ENCODE results near the gene ADARB1. TPM values are rescaled to one million over a fixed set of nuclear protein-coding genes. Genes with fewer than 3 reads are reported as not detected.

Gene ADARB1
- polyA plus RNA-seq, 3 donors: 0.40 to 2.6 (median 1.0) TPM

DNA sequence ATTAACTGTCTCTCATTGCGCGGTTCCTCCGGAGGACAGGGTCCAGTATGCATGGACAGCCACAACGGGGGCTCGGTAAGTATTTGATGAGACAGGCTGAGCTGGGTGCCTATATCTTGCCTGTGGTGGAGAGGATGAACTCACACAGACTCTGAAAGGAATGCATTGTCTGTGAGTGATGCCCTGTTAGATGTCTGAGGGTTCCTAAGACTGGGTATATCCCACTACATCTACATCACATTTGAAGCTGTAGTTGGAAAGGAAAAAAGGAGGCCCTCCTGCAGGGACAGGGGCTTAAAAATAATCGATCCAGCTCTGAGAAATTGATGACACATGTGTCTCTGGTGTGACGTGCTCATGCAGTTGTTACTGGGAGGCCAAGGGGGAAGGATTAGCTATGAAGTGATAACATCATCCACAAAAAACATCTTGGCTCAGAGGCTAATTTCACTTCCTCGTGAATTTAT is 1.9 kb downstream of the ADARB1 start:
- Histone ChIP-seq H3K9me3 (replicated peaks in 1 of 2; ENCODE audit: control insufficient read depth in 1 of 2, insufficient read depth in 1 of 2, low read length in 2 of 2) (no peaks in the 10 kb centered on the region), H3K27me3 (ENCODE audit: control insufficient read depth in 2 of 2, insufficient read depth in 2 of 2, low read length in 2 of 2) (peaks cover 11 to 22% of the 10 kb centered on the region in 2 donors), H3K4me1 (ENCODE audit: control insufficient read depth in 1 of 2, insufficient read depth in 2 of 2, low read length in 2 of 2) (peaks cover 36 to 46% of the 10 kb centered on the region in 2 donors), H4K20me1 (ENCODE audit: insufficient read depth, low read length) (no peaks in the 10 kb centered on the region), H3K27ac (ENCODE audit: low read depth in 1 of 2, low read length in 2 of 2) (no peak overlapping the region), H3K4me2 (replicated peaks; ENCODE audit: extremely low read depth, low read length, poor library complexity, severe bottlenecking) (no peak overlapping the region), H3K79me2 (ENCODE audit: insufficient read depth, low read length) (no peaks in the 10 kb centered on the region), H3K36me3 (replicated peaks in 1 of 2; ENCODE audit: control insufficient read depth in 1 of 2, insufficient read depth in 2 of 2, low read length in 2 of 2) (no peaks in the 10 kb centered on the region), H3K4me3 (replicated peaks in 1 of 3; ENCODE audit: low read depth in 2 of 3, low read length in 3 of 3) (peak overlapping the region in 1 of 3 experiments; percentile 82), H3K9ac (ENCODE audit: insufficient read depth, low read length, poor library complexity, severe bottlenecking) (no peak overlapping the region), H2AFZ (ENCODE audit: insufficient read depth, low read depth, low read length, poor library complexity, severe bottlenecking) (no peak overlapping the region)
- TF ChIP-seq, protein P1, sequence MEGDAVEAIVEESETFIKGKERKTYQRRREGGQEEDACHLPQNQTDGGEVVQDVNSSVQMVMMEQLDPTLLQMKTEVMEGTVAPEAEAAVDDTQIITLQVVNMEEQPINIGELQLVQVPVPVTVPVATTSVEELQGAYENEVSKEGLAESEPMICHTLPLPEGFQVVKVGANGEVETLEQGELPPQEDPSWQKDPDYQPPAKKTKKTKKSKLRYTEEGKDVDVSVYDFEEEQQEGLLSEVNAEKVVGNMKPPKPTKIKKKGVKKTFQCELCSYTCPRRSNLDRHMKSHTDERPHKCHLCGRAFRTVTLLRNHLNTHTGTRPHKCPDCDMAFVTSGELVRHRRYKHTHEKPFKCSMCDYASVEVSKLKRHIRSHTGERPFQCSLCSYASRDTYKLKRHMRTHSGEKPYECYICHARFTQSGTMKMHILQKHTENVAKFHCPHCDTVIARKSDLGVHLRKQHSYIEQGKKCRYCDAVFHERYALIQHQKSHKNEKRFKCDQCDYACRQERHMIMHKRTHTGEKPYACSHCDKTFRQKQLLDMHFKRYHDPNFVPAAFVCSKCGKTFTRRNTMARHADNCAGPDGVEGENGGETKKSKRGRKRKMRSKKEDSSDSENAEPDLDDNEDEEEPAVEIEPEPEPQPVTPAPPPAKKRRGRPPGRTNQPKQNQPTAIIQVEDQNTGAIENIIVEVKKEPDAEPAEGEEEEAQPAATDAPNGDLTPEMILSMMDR (IDR thresholded peaks at IDR 0.05): no peak
- Mint-ChIP-seq H3K27me3 (ENCODE audit: low read depth in 3 of 3) (peaks cover 20 to 35% (median 31%) of the 10 kb centered on the region in 3 donors), H3K4me3 (peak overlapping the region; percentile 89 to 92), H3K9me3 (peaks cover 0 to 8% (median 2%) of the 10 kb centered on the region in 7 donors), H3K36me3 (peaks cover 14% of the 10 kb centered on the region in 2 donors), H3K27ac (peak overlapping the region in 2 of 7 donors; percentile 2 to 55), H3K4me1 (peaks cover 44% of the 10 kb centered on the region)
- intact Hi-C loops (cut with micrococcal nuclease): loop anchor here (5.0 to 10.0 kb wide), 2 partner anchors 49 to 109 kb away; no protein-coding TSS in a partner anchor
- peak in 1 of 3 donors; percentile 10 for DNase-seq
- WGBS (ENCODE audit: insufficient coverage): 94% methylated on average over 5 of the region's 8 CpGs

DNA sequence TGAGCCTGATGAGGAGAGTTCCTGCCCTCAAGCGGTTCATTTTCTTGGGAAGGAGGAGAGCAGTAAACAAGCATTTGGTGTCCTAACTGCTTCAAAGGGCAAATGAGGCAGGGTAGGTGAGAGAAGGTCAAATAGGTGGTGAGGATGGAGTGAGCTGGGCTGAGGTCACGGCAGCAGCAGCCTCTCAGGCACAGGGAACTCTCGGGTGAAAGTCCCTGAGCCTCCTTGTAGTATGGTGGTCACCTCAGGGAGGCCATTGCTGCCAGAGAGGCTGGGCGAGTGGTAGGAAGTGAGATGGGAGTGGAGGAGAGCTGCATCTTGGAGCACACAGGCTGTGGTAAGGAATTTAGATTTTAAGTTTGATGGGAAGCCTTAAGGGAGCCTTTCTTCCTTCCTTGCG is 4.0 kb downstream of the ADARB1 start:
- TF ChIP-seq, protein P1 (IDR thresholded peaks at IDR 0.05): no peak
- WGBS (ENCODE audit: insufficient coverage): 92% methylated on average over 4 of the region's 5 CpGs
- H3K4me1 ChIP-seq (ENCODE audit: control insufficient read depth in 1 of 2, insufficient read depth in 2 of 2, low read length in 2 of 2): peaks cover 35 to 43% of the 10 kb centered on the region in 2 donors
- no peak overlapping the region for H3K4me3 ChIP-seq (replicated peaks in 1 of 3; ENCODE audit: low read depth in 2 of 3, low read length in 3 of 3)
- H3K27ac ChIP-seq (ENCODE audit: low read depth in 1 of 2, low read length in 2 of 2): no peak overlapping the region
- Mint-ChIP-seq H3K4me1 (peaks cover 42% of the 10 kb centered on the region), H3K36me3 (peaks cover 10 to 13% of the 10 kb centered on the region in 2 donors), H3K27ac (peak overlapping the region in 5 of 7 donors; percentile 16 to 75 (median 70)), H3K9me3 (peaks cover 0 to 8% (median 2%) of the 10 kb centered on the region in 7 donors), H3K4me3 (no peak overlapping the region), H3K27me3 (ENCODE audit: low read depth in 3 of 3) (peaks cover 18 to 38% (median 26%) of the 10 kb centered on the region in 3 donors)
- H4K20me1 ChIP-seq (ENCODE audit: insufficient read depth, low read length): no peaks in the 10 kb centered on the region
- no peak for DNase-seq
- H3K4me2 ChIP-seq (replicated peaks; ENCODE audit: extremely low read depth, low read length, poor library complexity, severe bottlenecking): no peak overlapping the region
- intact Hi-C loops (cut with micrococcal nuclease): loop anchor here (5.0 to 10.0 kb wide), 2 partner anchors 46 to 111 kb away; no protein-coding TSS in a partner anchor
- H2AFZ ChIP-seq (ENCODE audit: insufficient read depth, low read depth, low read length, poor library complexity, severe bottlenecking): no peak overlapping the region
- no peaks in the 10 kb centered on the region for H3K9me3 ChIP-seq (replicated peaks in 1 of 2; ENCODE audit: control insufficient read depth in 1 of 2, insufficient read depth in 1 of 2, low read length in 2 of 2)
- H3K36me3 ChIP-seq (replicated peaks in 1 of 2; ENCODE audit: control insufficient read depth in 1 of 2, insufficient read depth in 2 of 2, low read length in 2 of 2): no peaks in the 10 kb centered on the region
- H3K9ac ChIP-seq (ENCODE audit: insufficient read depth, low read length, poor library complexity, severe bottlenecking): no peak overlapping the region
- peaks cover 11 to 19% of the 10 kb centered on the region in 2 donors for H3K27me3 ChIP-seq (ENCODE audit: control insufficient read depth in 2 of 2, insufficient read depth in 2 of 2, low read length in 2 of 2)
- no peaks in the 10 kb centered on the region for H3K79me2 ChIP-seq (ENCODE audit: insufficient read depth, low read length)

All from CD14-positive monocyte (primary cell).